Endothelial cell of umbilical vein (primary cell): Measurements from ENCODE around the gene KCNN1. TPM values are rescaled to one million over a fixed set of nuclear protein-coding genes. Genes with fewer than 3 reads are reported as not detected.

Experiments
- BruUV-seq: library from RNA; stranded (reverse); fragments of 400-500 nt; replicated peaks from 2 replicates; lab custom pipeline; 2021; lab: Mats Ljungman, UMichigan
- CTCF ChIA-PET: fragments of 300-600, 350-600 bp; sonication (Branson Sonifier 250); formaldehyde crosslinking; loops from one replicate; lab custom pipeline; 2021; ENCODE audit warnings: antibody characterized with exemption, inconsistent platforms; lab: Charles Lee
- POLR2A ChIA-PET: fragments of 300-600, 350-600 bp; sonication (Branson Sonifier 250); formaldehyde crosslinking; loops from one replicate; lab custom pipeline; 2021; ENCODE audit warnings: antibody characterized with exemption, inconsistent platforms; lab: Charles Lee
- DNase-seq: peaks from one replicate; pipeline ENCODE4 v3.0.0-alpha.2; 2011; ENCODE audit warnings: low read depth, low spot score
- FAIRE-seq: peaks from 2 replicates; lab custom pipeline; 2011; peaks lifted over from hg19 to GRCh38; lab: Jason Lieb, UNC
- H2AFZ ChIP-seq: 2 replicates; pipeline ENCODE4 v1.6.0; 2012; ENCODE audit warnings: low read depth, low read length, control low read depth, inconsistent platforms
- H3K27ac ChIP-seq: 2 replicates; pipeline ENCODE4 v1.5.1; 2011; ENCODE audit warnings: low read depth, mild to moderate bottlenecking, control low read depth, low read length, moderate library complexity; ENCODE audit not compliant: insufficient read depth
- H3K27me3 ChIP-seq, 2 experiments: 2 replicates each; pipeline versions ENCODE4 v1.6.0 to v1.6.1; 2011; ENCODE audit warnings: low read length in 2 of 2, mixed read lengths in 1 of 2; ENCODE audit not compliant: control insufficient read depth in 2 of 2, insufficient read depth in 2 of 2
- H3K36me3 ChIP-seq, 2 experiments: 2 replicates in 1 of 2; 3 replicates in 1 of 2; pipeline ENCODE4 v1.5.1; 2011; ENCODE audit warnings: low read length in 2 of 2, mild to moderate bottlenecking in 1 of 2, moderate library complexity in 1 of 2; ENCODE audit not compliant: control insufficient read depth in 2 of 2, insufficient read depth in 2 of 2; ENCODE audit errors: extremely low read depth in 1 of 2
- H3K4me1 ChIP-seq: 3 replicates; pipeline ENCODE4 v1.5.1; 2011; ENCODE audit warnings: mild to moderate bottlenecking, low read length; ENCODE audit not compliant: control insufficient read depth, insufficient read depth; ENCODE audit errors: extremely low read depth
- H3K4me2 ChIP-seq: 2 replicates; pipeline ENCODE4 v1.6.1; 2011; ENCODE audit warnings: low read length, control low read depth, mixed read lengths; ENCODE audit not compliant: insufficient read depth
- H3K4me3 ChIP-seq, 3 experiments: fragments of 200-600 bp in 1 of 3; sonication (generic), shearing (Covaris generic) in 1 of 3; replicated peaks in 1 of 3; 2 replicates each; pipeline ENCODE4 v1.5.1; 2011 to 2016; ENCODE audit warnings: control low read depth in 3 of 3, low read length in 3 of 3, mild to moderate bottlenecking in 2 of 3, inconsistent platforms in 1 of 3, low read depth in 1 of 3, moderate library complexity in 1 of 3; ENCODE audit not compliant: insufficient read depth in 1 of 3
- H3K79me2 ChIP-seq: 2 replicates; pipeline ENCODE4 v1.6.0; 2012; ENCODE audit warnings: low read length, inconsistent platforms; ENCODE audit not compliant: control insufficient read depth, insufficient read depth
- H3K9ac ChIP-seq: replicated peaks from 2 replicates; pipeline ENCODE3; 2011; ENCODE audit warnings: low read length, control low read depth; ENCODE audit not compliant: insufficient read depth; ENCODE audit errors: extremely low read depth
- H3K9me1 ChIP-seq: replicated peaks from 3 replicates; pipeline ENCODE4 v1.6.0; 2011; ENCODE audit warnings: mild to moderate bottlenecking, low read length; ENCODE audit not compliant: control insufficient read depth, insufficient read depth; ENCODE audit errors: extremely low read depth
- H3K9me3 ChIP-seq: replicated peaks from 2 replicates; pipeline ENCODE4 v1.5.1; 2012; ENCODE audit warnings: low read length, inconsistent platforms; ENCODE audit not compliant: control insufficient read depth, insufficient read depth
- H4K20me1 ChIP-seq: replicated peaks from 2 replicates; pipeline ENCODE3; 2011; ENCODE audit warnings: mild to moderate bottlenecking, low read length; ENCODE audit not compliant: control insufficient read depth, insufficient read depth; ENCODE audit errors: extremely low read depth
- EZH2 ChIP-seq: IDR thresholded peaks from 2 replicates; pipeline ENCODE4 v1.6.1; 2012; ENCODE audit warnings: borderline replicate concordance, low read depth, mild to moderate bottlenecking, moderate library complexity, low read length, inconsistent platforms; ENCODE audit not compliant: severe bottlenecking
- FOS ChIP-seq: IDR thresholded peaks from 2 replicates; pipeline ENCODE4 v1.6.1; 2011; ENCODE audit warnings: mild to moderate bottlenecking, low read length, moderate library complexity, borderline replicate concordance; ENCODE audit not compliant: insufficient read depth
- GATA2 ChIP-seq: IDR thresholded peaks from 2 replicates; pipeline ENCODE4 v1.7.0; 2011; ENCODE audit warnings: low read depth, mild to moderate bottlenecking, moderate library complexity, mixed read lengths, low read length; ENCODE audit not compliant: insufficient read length, insufficient read depth
- JUN ChIP-seq: IDR thresholded peaks from 2 replicates; pipeline ENCODE4 v1.6.1; 2011; ENCODE audit warnings: borderline replicate concordance, low read depth; ENCODE audit not compliant: insufficient read length, insufficient read depth
- MYC ChIP-seq: IDR thresholded peaks from one replicate; pipeline ENCODE4 v1.6.1; 2011; ENCODE audit warnings: mild to moderate bottlenecking, low read depth, low read length
- POLR2A ChIP-seq: IDR thresholded peaks from 2 replicates; pipeline ENCODE4 v1.6.1; 2012; ENCODE audit warnings: low read depth, mild to moderate bottlenecking, control low read depth, low read length
- POLR2AphosphoS5 ChIP-seq: IDR thresholded peaks from 2 replicates; pipeline ENCODE4 v1.6.1; 2012; ENCODE audit warnings: low read depth, mild to moderate bottlenecking, control low read depth, low read length, moderate library complexity; ENCODE audit not compliant: insufficient read depth
- dilution Hi-C: fragments of 300-500 bp; cut with MboI; formaldehyde crosslinking; loops from one replicate; pipeline ENCODE4 v1.15.0; 2019; ENCODE audit warnings: low sequenced_read_pairs; ENCODE audit not compliant: extremely low pct_ligation_motif_present
- intact Hi-C: fragments of 100-400 bp; cut with micrococcal nuclease; formaldehyde crosslinking; loops from one replicate; pipeline ENCODE4 v1.10.0; 2022
- polyA plus RNA-seq, 4 experiments: library from polyadenylated mRNA; depleted of rRNA in 3 of 4; stranded (reverse) in 3 of 4; unstranded in 1 of 4; fragments of >200 nt; gene quantifications; 2 replicates each; pipeline versions ENCODE4 v1.2.1 to v1.2.3, GENCODE V29; 2011 to 2012; ENCODE audit warnings: missing spikeins in 1 of 4
- total RNA-seq: library from RNA; stranded (reverse); gene quantifications from 2 replicates; pipeline ENCODE4 v1.2.3, GENCODE V29; 2021
- TF ChIP-seq, protein P1 (sequence below), 2 donors: IDR thresholded peaks; 1 replicate in 1 of 2; 2 replicates in 1 of 2; pipeline ENCODE4 v1.5.1; 2011; ENCODE audit warnings: low read length in 2 of 2, mild to moderate bottlenecking in 2 of 2, moderate library complexity in 2 of 2, control low read depth in 1 of 2, inconsistent platforms in 1 of 2, low read depth in 1 of 2; ENCODE audit not compliant: insufficient read depth in 1 of 2; ENCODE audit errors: extremely low read depth in 1 of 2
- TF ChIP-seq, protein P2 (sequence below): IDR thresholded peaks from 2 replicates; pipeline ENCODE4 v1.6.1; 2011; ENCODE audit not compliant: insufficient read depth, insufficient read length

KCNN1 gene
- total and polyA plus RNA-seq, 2 donors (not counting 3 experiments of a cell fraction or from before 2014, with no cell fraction given) = 0.18 to 0.80 TPM

- Histone ChIP-seq H2AFZ (no peak overlapping the region), H3K9me1 (no peaks in the 10 kb centered on the region), H3K79me2 (peaks cover 1% of the 10 kb centered on the region), H3K27me3 (no peaks in the 10 kb centered on the region), H3K36me3 (peaks cover 0 to 28% of the 10 kb centered on the region in 2 experiments), H3K4me3 (no peak overlapping the region), H3K9me3 (no peaks in the 10 kb centered on the region), H4K20me1 (no peaks in the 10 kb centered on the region), H3K27ac (no peak overlapping the region), H3K9ac (no peak overlapping the region), H3K4me2 (no peak overlapping the region), H3K4me1 (peaks cover 7% of the 10 kb centered on the region)
- FAIRE-seq = no peak
- TF ChIP-seq, protein P1, sequence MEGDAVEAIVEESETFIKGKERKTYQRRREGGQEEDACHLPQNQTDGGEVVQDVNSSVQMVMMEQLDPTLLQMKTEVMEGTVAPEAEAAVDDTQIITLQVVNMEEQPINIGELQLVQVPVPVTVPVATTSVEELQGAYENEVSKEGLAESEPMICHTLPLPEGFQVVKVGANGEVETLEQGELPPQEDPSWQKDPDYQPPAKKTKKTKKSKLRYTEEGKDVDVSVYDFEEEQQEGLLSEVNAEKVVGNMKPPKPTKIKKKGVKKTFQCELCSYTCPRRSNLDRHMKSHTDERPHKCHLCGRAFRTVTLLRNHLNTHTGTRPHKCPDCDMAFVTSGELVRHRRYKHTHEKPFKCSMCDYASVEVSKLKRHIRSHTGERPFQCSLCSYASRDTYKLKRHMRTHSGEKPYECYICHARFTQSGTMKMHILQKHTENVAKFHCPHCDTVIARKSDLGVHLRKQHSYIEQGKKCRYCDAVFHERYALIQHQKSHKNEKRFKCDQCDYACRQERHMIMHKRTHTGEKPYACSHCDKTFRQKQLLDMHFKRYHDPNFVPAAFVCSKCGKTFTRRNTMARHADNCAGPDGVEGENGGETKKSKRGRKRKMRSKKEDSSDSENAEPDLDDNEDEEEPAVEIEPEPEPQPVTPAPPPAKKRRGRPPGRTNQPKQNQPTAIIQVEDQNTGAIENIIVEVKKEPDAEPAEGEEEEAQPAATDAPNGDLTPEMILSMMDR (IDR thresholded peaks at IDR 0.05; ENCODE audit: extremely low read depth in 1 of 2, insufficient read depth in 1 of 2, low read depth in 1 of 2, low read length in 2 of 2) = no peak
- no peak for TF ChIP-seq JUN
- TF ChIP-seq MYC = no peak
- TF ChIP-seq POLR2AphosphoS5 = no peak
- TF ChIP-seq POLR2A = no peak
- no peak for TF ChIP-seq FOS
- TF ChIP-seq EZH2 = no peak
- TF ChIP-seq, protein P2, sequence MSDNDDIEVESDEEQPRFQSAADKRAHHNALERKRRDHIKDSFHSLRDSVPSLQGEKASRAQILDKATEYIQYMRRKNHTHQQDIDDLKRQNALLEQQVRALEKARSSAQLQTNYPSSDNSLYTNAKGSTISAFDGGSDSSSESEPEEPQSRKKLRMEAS = no peak
- no peak for TF ChIP-seq GATA2
- BruUV-seq = no TSS peak
- CTCF ChIA-PET = interaction anchor here (0.7 to 1.2 kb wide), 2 partner anchors 19 to 48 kb away, joined by 4 to 7 read pairs; no protein-coding TSS in a partner anchor
- POLR2A ChIA-PET = no interaction called here
- DNase-seq = no peak
- dilution Hi-C loops (no loop called here), intact Hi-C loops (no loop called here)
Observed at GRCh38 chr19:18010149-18010548, 43.2 kb downstream of the KCNN1 start.
